Measurements from ENCODE around the gene NRXN2.

GRCh38 chr11:64754124-64754918 lies 31.3 kb upstream of the NRXN2 start:
- no peak for TF ChIP-seq POLR2A (IDR thresholded peaks at IDR 0.05)
- no peak for TF ChIP-seq CTCF (IDR thresholded peaks at IDR 0.05)
- no peak for TF ChIP-seq POLR2AphosphoS5 (IDR thresholded peaks at IDR 0.05)
